ELF-1 (cell line): ENCODE measurements around the gene OGFOD3.
"Not testable (repeated sequence)": the region's sequence is repeated elsewhere in the genome, so short reads cannot be mapped to it uniquely, and the experiment has no call there.

Experiments used
- DNase-seq: peaks from one replicate; pipeline ENCODE4 v3.0.0-alpha.2; 2016; ENCODE audit warnings: low read depth, low spot score

The OGFOD3 gene

GRCh38 chr17:82355770-82356427, 62.5 kb downstream of the OGFOD3 start:
- no peak for DNase-seq

DNA sequence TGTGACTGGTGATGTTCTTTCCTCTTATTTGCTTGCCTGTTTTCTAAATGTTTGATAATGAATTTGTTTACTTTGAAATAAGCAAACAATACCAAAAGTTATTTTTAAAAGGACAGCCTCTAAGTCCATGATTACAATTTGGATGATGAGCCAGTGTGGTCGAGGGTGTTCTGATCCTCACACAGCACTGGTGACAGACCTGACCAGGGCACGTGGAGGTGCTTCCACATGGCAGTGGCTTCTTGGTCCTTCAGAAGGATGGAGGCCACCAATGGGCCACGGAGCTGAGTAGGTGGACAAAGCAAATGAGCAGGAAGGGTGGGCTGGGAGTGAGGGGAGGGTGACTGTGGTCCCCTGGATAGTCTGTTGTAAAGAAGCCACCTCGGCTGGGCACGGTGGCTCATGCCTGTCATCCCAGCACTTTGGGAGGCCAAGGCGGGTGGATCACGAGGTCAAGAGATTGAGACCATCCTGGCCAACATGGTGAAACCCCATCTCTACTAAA, 63.5 kb downstream of the OGFOD3 start:
- DNase-seq: no peak

GRCh38 chr17:82353484-82353883, 64.9 kb downstream of the OGFOD3 start:
- DNase-seq: no peak

DNA sequence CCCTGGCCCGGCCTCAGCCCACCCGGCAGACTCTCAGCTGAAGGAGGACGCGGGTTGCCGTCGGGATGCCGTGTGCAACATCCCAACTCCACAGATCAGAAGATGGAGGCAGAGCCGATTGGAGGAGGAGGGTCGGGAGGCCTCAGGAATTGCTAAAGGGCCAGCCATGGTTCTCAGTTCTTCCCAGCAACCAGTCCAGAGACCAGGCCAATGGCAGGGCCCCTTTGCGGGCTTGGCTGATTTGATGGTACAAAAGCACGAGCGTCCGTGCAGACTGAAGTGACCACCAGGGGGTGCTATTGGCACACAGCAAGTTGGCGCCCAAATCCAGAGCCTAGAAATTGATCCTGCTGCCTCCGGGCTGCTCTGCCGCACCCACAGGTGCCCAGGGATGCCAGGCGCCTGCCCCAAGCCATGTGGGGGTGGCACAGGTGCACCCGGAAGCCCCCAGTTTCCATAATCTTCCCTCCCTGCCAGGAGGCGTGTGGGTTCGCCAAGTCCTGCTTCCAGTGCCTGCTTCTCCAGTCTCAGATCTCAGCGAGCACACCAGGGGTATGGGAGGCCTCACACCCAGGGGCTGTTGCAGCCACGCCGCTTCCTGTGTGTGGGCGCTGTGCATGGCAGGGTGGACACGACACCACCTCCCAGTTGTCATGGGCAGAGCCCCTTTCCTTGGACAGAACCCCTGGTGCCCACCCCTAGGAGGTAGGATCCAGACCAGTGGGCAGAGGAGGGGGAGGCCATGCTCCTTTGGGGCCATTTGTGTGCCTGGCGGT, 66.5 kb downstream of the OGFOD3 start:
- DNase-seq: peak; percentile 95

GRCh38 chr17:82351254-82351712, 67.1 kb downstream of the OGFOD3 start:
- DNase-seq: no peak

GRCh38 chr17:82350182-82351030, 68.0 kb downstream of the OGFOD3 start:
- DNase-seq: no peak

GRCh38 chr17:82349287-82349701, 69.1 kb downstream of the OGFOD3 start:
- DNase-seq: no peak

GRCh38 chr17:82348866-82349265, 69.5 kb downstream of the OGFOD3 start:
- no peak for DNase-seq

GRCh38 chr17:82348434-82348833, 70.0 kb downstream of the OGFOD3 start:
- DNase-seq: no peak

GRCh38 chr17:82347994-82348393, 70.4 kb downstream of the OGFOD3 start:
- DNase-seq: not testable (repeated sequence)

DNA sequence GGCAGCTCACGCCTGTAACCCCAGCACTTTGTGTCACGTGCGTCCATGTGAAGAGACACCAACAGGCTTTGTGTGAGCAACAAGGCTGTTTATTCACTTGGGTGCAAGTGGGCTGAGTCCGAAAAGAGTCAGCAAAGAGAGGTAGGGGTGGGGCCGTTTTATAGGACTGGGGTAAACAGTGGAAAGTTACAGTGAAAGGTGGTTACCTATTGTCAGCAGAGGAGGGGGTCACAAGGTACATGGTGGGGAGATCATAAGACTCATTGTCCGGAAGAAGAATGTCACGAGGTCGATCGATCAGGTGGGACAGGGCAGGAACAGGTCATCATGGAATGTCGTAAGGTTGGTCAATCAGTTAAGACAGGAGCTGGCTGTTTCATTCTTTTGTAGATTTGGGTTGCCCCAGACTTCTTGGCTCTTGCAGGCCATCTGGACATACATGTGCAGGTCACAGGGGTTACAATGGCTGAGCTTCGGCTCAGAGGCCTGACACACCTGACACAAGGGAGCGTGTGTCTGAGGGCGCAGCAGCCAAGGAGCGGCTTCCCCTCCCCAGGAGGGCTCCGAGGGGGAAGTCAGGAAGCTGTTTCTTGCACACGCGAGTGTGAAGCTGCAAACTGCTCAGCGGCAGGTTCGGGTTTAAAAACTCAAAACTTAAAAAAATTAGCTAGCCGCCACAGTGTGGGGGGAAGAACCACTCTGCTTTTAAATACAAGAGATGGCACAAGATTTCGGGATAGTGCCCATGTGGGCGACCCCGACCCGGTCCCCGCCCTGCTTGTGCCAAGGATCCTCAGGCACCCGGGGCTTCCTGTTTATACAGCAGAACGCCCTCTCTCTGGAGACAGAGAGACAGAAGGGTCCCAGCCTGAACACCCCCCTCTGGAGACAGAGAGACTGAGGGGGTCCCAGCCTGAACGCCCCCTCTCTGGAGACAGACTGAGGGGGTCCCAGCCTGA, 71.8 kb downstream of the OGFOD3 start:
- DNase-seq: no peak

DNA sequence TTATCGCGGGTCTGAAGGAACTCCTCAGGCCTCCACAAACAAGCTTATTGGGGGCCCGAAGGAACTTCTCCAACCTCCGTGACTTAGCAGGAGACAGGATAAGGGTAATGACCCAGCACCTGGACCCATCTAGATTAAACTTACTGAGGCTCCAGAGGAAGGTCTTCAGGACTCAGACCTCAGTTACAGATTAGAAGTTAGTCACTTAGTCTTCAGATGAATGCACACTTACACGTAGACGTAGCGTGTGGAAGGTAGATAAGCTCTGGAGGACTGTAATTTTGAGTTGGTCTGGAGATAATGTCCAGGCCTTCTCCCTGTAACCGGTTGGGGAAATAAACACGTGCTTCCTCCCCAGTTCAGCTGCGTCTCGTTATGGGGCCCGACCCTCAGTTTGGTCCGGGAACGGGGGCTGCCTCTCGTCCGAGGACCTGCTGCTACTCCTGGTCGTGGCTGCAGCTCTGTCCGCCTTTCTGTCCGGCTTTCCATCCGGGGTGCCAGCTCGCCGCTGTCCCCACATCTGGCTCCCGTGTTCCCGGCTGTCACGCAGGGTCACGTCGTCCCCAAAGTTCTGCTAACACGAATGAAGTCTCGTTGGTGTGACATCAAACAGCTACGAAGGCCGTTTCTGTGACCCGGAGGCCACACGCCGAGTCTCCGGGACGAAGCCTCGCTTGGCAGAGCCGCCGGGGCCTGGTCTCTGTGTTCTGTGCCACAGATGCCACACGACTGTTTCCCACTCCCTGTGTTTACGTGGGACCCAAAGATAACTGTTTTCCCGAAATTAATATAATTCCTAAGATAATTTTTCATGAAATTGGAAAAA, 73.0 kb downstream of the OGFOD3 start:
- no peak for DNase-seq

DNA sequence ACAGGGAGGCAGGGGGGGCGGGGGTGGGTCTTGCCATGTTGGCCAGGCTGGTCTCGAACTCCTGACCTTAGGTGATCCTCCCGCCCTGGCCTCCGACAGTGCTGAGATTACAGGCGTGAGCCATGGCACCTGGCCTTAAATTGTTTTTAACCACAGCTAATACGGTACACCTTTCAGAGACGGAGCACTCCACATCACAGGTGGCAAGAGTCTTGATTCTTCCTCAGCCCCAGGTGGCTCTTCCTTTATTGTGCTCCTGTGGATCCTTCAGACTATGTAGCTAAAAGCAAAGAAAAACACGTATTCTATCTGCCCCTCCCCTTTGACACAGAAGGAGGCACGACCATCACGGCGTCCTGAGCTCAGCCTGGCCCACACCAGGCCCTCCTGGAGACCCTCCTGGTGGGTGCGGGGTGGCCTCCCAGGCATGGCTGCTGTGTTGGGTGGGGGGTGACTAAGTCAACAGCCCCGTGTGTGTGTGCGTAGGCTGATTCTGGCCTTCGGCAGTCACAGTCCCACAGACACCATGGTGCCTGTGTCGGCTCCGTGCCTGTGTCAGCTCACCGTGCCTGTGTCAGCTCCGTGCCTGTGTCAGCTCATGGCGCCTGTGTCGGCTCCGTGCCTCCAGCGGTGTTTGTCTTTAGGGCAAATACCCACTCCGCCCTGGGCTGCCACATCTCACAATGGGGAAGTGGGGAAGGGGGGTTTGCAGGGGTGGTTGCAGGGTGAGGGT, 74.0 kb downstream of the OGFOD3 start:
- no peak for DNase-seq

GRCh38 chr17:82343560-82343959, 74.8 kb downstream of the OGFOD3 start:
- no peak for DNase-seq

- no peak for DNase-seq
Observed at GRCh38 chr17:82342361-82343079, 75.9 kb downstream of the OGFOD3 start.

DNA sequence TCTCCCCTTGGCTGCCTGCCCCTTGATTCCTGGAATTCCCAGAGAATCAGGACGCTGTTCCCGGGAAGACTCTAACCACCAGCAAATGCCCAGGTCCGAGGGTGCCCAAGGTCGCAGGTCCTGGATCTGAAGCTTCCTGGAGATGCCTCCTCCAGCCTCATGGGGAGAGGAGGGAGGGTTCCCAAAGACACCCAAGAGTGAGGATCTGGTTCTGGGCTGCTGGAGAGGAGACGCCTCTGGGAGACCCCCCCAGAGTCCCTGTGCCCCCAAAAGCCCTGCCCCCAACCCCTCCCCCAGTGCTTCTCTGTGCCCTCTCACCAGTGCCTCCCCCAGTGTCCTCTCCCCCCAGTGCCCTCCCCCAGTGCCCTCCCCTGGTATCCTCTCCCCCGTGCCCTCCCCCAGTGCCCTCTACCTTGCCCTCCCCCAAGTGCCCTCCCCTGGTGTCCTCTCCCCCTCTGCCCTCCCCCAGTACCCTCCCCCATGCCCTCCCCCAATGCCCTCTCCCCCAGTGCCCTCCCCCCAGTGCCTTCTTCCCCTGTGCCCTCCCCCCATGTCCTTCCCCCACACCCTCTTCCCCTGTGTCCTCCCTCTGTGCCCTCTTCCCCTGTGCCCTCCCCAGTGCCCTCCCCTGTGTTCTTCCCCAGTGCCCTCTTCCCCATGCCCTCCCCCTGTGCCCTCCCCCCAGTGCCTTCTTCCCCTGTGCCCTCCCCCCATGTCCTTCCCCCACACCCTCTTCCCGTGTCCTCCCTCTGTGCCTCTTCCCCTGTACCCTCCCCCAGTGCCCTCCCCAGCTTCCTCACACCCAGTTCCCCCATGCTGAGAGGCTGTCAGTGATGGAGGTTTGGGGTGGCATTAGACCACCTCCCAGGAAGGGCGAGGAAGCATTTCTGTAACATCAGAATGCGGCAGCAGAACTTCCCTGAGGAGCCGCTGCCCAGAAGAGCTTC, 78.5 kb downstream of the OGFOD3 start:
- no peak for DNase-seq
